Osteoblast (primary cell): Measurements from ENCODE around the gene CREG2. TPM values are rescaled to one million over a fixed set of nuclear protein-coding genes. Genes with fewer than 3 reads are reported as not detected.
A peak's percentile ranks its signal among the peaks of the same experiment; 100 is the strongest.

Source experiments
- DNase-seq: peaks from one replicate; pipeline ENCODE4 v3.0.0; 2011; ENCODE audit warnings: low spot score, mixed read lengths; ENCODE audit not compliant: insufficient read length; ENCODE audit errors: missing footprints
- H2AFZ ChIP-seq: 2 replicates; pipeline ENCODE4 v1.6.0; 2011; ENCODE audit warnings: mild to moderate bottlenecking, low read length
- H3K27ac ChIP-seq: 2 replicates; pipeline ENCODE4 v1.5.1; 2011; ENCODE audit warnings: mild to moderate bottlenecking, low read depth, low read length, moderate library complexity
- H3K27me3 ChIP-seq: 2 replicates; pipeline ENCODE4 v1.6.0; 2012; ENCODE audit warnings: mild to moderate bottlenecking, control low read depth, inconsistent platforms, low read length, moderate library complexity; ENCODE audit not compliant: insufficient read depth
- H3K36me3 ChIP-seq: 2 replicates; pipeline ENCODE4 v1.5.1; 2011; ENCODE audit warnings: mild to moderate bottlenecking, low read length, control low read depth, moderate library complexity; ENCODE audit not compliant: insufficient read depth
- H3K4me1 ChIP-seq: 2 replicates; pipeline ENCODE4 v1.5.1; 2011; ENCODE audit warnings: mild to moderate bottlenecking, low read length, control low read depth, moderate library complexity; ENCODE audit not compliant: insufficient read depth
- H3K4me2 ChIP-seq: 2 replicates; pipeline ENCODE4 v1.6.0; 2011; ENCODE audit warnings: mild to moderate bottlenecking, low read length; ENCODE audit not compliant: insufficient read depth
- H3K4me3 ChIP-seq: fragments of 200-600 bp; sonication (generic); 3 replicates; pipeline ENCODE4 v1.5.1; 2012; ENCODE audit warnings: mild to moderate bottlenecking, low read length, inconsistent platforms; ENCODE audit not compliant: insufficient read depth
- H3K79me2 ChIP-seq: 2 replicates; pipeline ENCODE4 v1.6.0; 2012; ENCODE audit warnings: mild to moderate bottlenecking, low read length, control low read depth, inconsistent platforms; ENCODE audit not compliant: insufficient read depth
- H3K9me3 ChIP-seq: 2 replicates; pipeline ENCODE4 v1.5.1; 2011; ENCODE audit warnings: low read depth, low read length, control low read depth
- H4K20me1 ChIP-seq: 2 replicates; pipeline ENCODE4 v1.6.0; 2012; ENCODE audit warnings: mild to moderate bottlenecking, low read length, control low read depth; ENCODE audit not compliant: insufficient read depth
- CTCF ChIP-seq: IDR thresholded peaks from 2 replicates; pipeline ENCODE4 v1.5.1; 2011; ENCODE audit warnings: mild to moderate bottlenecking, low read depth, low read length, moderate library complexity; ENCODE audit errors: extremely low read depth
- total RNA-seq: library from RNA; depleted of rRNA; stranded (reverse); fragments of >200 nt; gene quantifications from 2 replicates; pipeline ENCODE4 v1.2.3, GENCODE V29; 2012

CREG2 gene
- total RNA-seq, 1 donor: 0.36 TPM

GRCh38 chr2:101361121-101361520 lies 26.2 kb downstream of the CREG2 start:
- H3K4me1 ChIP-seq: peaks cover 11% of the 10 kb centered on the region
- no peak overlapping the region for H2AFZ ChIP-seq
- H3K4me2 ChIP-seq: no peak overlapping the region
- DNase-seq: no peak
- H3K27me3 ChIP-seq: peaks cover 19% of the 10 kb centered on the region
- no peaks in the 10 kb centered on the region for H3K9me3 ChIP-seq
- H3K79me2 ChIP-seq: no peaks in the 10 kb centered on the region
- H3K4me3 ChIP-seq: no peak overlapping the region
- H3K36me3 ChIP-seq: no peaks in the 10 kb centered on the region
- no peaks in the 10 kb centered on the region for H4K20me1 ChIP-seq
- H3K27ac ChIP-seq: no peak overlapping the region
- no peak for TF ChIP-seq CTCF

GRCh38 chr2:101360232-101360631 lies 27.1 kb downstream of the CREG2 start:
- no peak overlapping the region for H3K27ac ChIP-seq
- H2AFZ ChIP-seq: no peak overlapping the region
- H3K4me3 ChIP-seq: no peak overlapping the region
- DNase-seq: no peak
- no peaks in the 10 kb centered on the region for H3K9me3 ChIP-seq
- H3K4me2 ChIP-seq: no peak overlapping the region
- H3K27me3 ChIP-seq: peaks cover 19% of the 10 kb centered on the region
- no peak for TF ChIP-seq CTCF
- H4K20me1 ChIP-seq: no peaks in the 10 kb centered on the region
- no peaks in the 10 kb centered on the region for H3K79me2 ChIP-seq
- H3K36me3 ChIP-seq: no peaks in the 10 kb centered on the region
- H3K4me1 ChIP-seq: peaks cover 17% of the 10 kb centered on the region

- H3K79me2 ChIP-seq: no peaks in the 10 kb centered on the region
- H3K27me3 ChIP-seq: peaks cover 14% of the 10 kb centered on the region
- H2AFZ ChIP-seq: no peak overlapping the region
- H3K9me3 ChIP-seq: no peaks in the 10 kb centered on the region
- DNase-seq: no peak
- no peaks in the 10 kb centered on the region for H4K20me1 ChIP-seq
- H3K4me2 ChIP-seq: no peak overlapping the region
- H3K27ac ChIP-seq: no peak overlapping the region
- TF ChIP-seq CTCF: no peak
- no peak overlapping the region for H3K4me3 ChIP-seq
- no peaks in the 10 kb centered on the region for H3K36me3 ChIP-seq
- peaks cover 17% of the 10 kb centered on the region for H3K4me1 ChIP-seq
Measured at GRCh38 chr2:101359410-101359954, 27.8 kb downstream of the CREG2 start.

GRCh38 chr2:101357376-101357775 lies 29.9 kb downstream of the CREG2 start:
- Histone ChIP-seq H3K9me3 (no peaks in the 10 kb centered on the region), H3K27ac (peak overlapping the region; percentile 41), H3K4me3 (no peak overlapping the region), H3K79me2 (no peaks in the 10 kb centered on the region), H2AFZ (no peak overlapping the region), H3K4me2 (no peak overlapping the region), H3K36me3 (no peaks in the 10 kb centered on the region), H3K27me3 (peaks cover 3% of the 10 kb centered on the region), H3K4me1 (peaks cover 17% of the 10 kb centered on the region), H4K20me1 (no peaks in the 10 kb centered on the region)
- DNase-seq: no peak
- TF ChIP-seq CTCF: no peak
